Caco-2 (cell line): Measurements from ENCODE around the gene RIN3. TPM values are rescaled to one million over a fixed set of nuclear protein-coding genes. Genes with fewer than 3 reads are reported as not detected.

ENCODE experiments used
- BruUV-seq: library from RNA; stranded (reverse); fragments of 400-500 nt; replicated peaks from 2 replicates; lab custom pipeline; 2021; lab: Mats Ljungman, UMichigan
- CTCF ChIA-PET: fragments of 300-600 bp; sonication (Branson Sonifier 250); formaldehyde crosslinking; loops from one replicate; lab custom pipeline; 2022; ENCODE audit warnings: antibody characterized with exemption; lab: Charles Lee
- POLR2A ChIA-PET: fragments of 300-600 bp; sonication (Branson Sonifier 250); formaldehyde crosslinking; loops from one replicate; lab custom pipeline; 2022; ENCODE audit warnings: antibody characterized with exemption; lab: Charles Lee
- DNase-seq, 2 experiments: peaks; one replicate each; pipeline versions ENCODE4 v3.0.0 to v3.0.0-alpha.2; 2020 to 2022
- H3K27me3 ChIP-seq: replicated peaks from 2 replicates; pipeline ENCODE4 v1.6.0; 2011; ENCODE audit warnings: low read length; ENCODE audit not compliant: control insufficient read depth, insufficient read depth
- H3K36me3 ChIP-seq: 2 replicates; pipeline ENCODE4 v1.5.1; 2011; ENCODE audit warnings: low read length; ENCODE audit not compliant: control insufficient read depth, insufficient read depth
- H3K4me1 ChIP-seq: fragments of 250-450 bp; sonication (Bioruptor Pico); 2 replicates; pipeline ENCODE4 v1.5.1; 2020; ENCODE audit warnings: mild to moderate bottlenecking
- H3K4me3 ChIP-seq: 2 replicates; pipeline ENCODE4 v1.5.1; 2011; ENCODE audit warnings: low read depth, mild to moderate bottlenecking, control low read depth, low read length
- H3K9me3 ChIP-seq: fragments of 250-450 bp; sonication (Bioruptor Pico); 2 replicates; pipeline ENCODE4 v1.5.1; 2020; ENCODE audit warnings: mild to moderate bottlenecking, moderate library complexity
- H3K27ac Mint-ChIP-seq: one replicate; pipeline ENCODE4 v1.8.0; 2022; ENCODE audit warnings: mixed read lengths; ENCODE audit not compliant: unreplicated experiment
- H3K27me3 Mint-ChIP-seq: one replicate; pipeline ENCODE4 v1.8.0; 2022; ENCODE audit warnings: mixed read lengths; ENCODE audit not compliant: insufficient read depth, unreplicated experiment
- H3K36me3 Mint-ChIP-seq: one replicate; pipeline ENCODE4 v1.8.0; 2022; ENCODE audit warnings: mild to moderate bottlenecking, mixed read lengths; ENCODE audit not compliant: insufficient read depth, unreplicated experiment
- H3K4me1 Mint-ChIP-seq: one replicate; pipeline ENCODE4 v1.8.0; 2022; ENCODE audit warnings: low read depth, mixed read lengths; ENCODE audit not compliant: unreplicated experiment
- H3K4me3 Mint-ChIP-seq: one replicate; pipeline ENCODE4 v1.8.0; 2022; ENCODE audit warnings: mild to moderate bottlenecking, moderate library complexity, mixed read lengths; ENCODE audit not compliant: unreplicated experiment
- H3K9me3 Mint-ChIP-seq: one replicate; pipeline ENCODE4 v1.8.0; 2022; ENCODE audit warnings: mixed read lengths; ENCODE audit not compliant: unreplicated experiment
- intact Hi-C: fragments of 100-400 bp; cut with micrococcal nuclease; formaldehyde crosslinking; loops from one replicate; pipeline ENCODE4 v1.10.0; 2022; ENCODE audit not compliant: unreplicated experiment
- total RNA-seq: library from RNA; stranded (reverse); gene quantifications from 2 replicates; pipeline ENCODE4 v1.2.3, GENCODE V29; 2022
- TF ChIP-seq, protein P1 (sequence below), 2 experiments: fragments of 200-600 bp in 1 of 2; IDR thresholded peaks; 1 replicate in 1 of 2; 2 replicates in 1 of 2; pipeline versions ENCODE4 v1.5.1 to v1.8.0; 2011 to 2022; ENCODE audit warnings: antibody characterized with exemption in 1 of 2, control low read depth in 1 of 2, inconsistent platforms in 1 of 2, low read depth in 1 of 2, low read length in 1 of 2, mild to moderate bottlenecking in 1 of 2, moderate library complexity in 1 of 2; ENCODE audit not compliant: insufficient read depth in 1 of 2, severe bottlenecking in 1 of 2, unreplicated experiment in 1 of 2

The RIN3 gene
- total RNA-seq, 1 experiment from 2014 or later: 20.7 TPM

DNA sequence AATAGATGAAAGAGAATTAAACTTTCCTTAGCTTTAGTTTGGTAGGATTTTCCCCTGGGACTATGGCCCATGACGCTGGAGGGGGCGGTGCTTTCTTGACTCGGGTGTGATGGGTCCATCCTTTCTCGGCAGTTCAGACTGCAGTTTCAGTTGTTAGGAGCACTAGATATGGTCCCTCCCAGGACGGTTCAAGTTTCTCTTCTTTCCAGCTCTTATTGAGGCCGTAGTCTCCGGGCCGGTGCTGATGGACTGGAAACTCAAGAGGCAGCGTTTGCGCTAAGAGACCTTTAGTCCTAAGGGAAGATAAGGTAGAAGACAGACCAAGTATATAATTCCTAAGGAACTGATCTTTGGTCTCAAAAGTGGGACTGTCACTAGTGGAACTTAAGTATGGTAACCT is 111.2 kb downstream of the RIN3 start:
- intact Hi-C loops: no loop called here
- peaks cover 64% of the 10 kb centered on the region for H3K9me3 Mint-ChIP-seq

DNA sequence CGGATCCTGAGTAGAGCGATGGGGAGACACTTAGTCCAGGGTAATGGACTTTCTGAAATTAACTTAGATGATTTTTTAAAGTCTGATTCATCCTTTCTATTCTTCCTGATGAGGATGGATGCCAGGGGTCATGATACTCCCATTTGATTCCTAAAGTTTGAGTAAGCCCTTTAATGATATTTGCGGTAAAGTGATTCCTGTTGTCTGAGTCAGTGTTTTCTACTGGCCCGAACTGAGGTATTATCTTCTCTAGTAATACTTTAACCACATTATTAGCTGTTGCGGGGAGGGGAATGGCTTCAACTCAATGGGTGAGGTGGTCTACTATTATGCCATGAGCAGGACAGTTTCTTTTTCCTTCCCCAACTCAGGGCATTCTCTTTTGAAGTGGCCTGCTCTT is 111.6 kb downstream of the RIN3 start:
- Mint-ChIP-seq H3K9me3 (peaks cover 64% of the 10 kb centered on the region), H3K36me3 (peaks cover 18% of the 10 kb centered on the region), H3K27me3 (no peaks in the 10 kb centered on the region), H3K4me1 (peaks cover 9% of the 10 kb centered on the region), H3K27ac (no peak overlapping the region), H3K4me3 (no peak overlapping the region)
- ChIA-PET CTCF (no interaction called here), POLR2A (no interaction called here)
- DNase-seq: no peak
- no TSS peak for BruUV-seq
- TF ChIP-seq, protein P1, sequence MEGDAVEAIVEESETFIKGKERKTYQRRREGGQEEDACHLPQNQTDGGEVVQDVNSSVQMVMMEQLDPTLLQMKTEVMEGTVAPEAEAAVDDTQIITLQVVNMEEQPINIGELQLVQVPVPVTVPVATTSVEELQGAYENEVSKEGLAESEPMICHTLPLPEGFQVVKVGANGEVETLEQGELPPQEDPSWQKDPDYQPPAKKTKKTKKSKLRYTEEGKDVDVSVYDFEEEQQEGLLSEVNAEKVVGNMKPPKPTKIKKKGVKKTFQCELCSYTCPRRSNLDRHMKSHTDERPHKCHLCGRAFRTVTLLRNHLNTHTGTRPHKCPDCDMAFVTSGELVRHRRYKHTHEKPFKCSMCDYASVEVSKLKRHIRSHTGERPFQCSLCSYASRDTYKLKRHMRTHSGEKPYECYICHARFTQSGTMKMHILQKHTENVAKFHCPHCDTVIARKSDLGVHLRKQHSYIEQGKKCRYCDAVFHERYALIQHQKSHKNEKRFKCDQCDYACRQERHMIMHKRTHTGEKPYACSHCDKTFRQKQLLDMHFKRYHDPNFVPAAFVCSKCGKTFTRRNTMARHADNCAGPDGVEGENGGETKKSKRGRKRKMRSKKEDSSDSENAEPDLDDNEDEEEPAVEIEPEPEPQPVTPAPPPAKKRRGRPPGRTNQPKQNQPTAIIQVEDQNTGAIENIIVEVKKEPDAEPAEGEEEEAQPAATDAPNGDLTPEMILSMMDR (IDR thresholded peaks at IDR 0.05; ENCODE audit: insufficient read depth in 1 of 2, low read depth in 1 of 2, low read length in 1 of 2, severe bottlenecking in 1 of 2, unreplicated experiment in 1 of 2): no peak
- Histone ChIP-seq H3K4me1 (no peaks in the 10 kb centered on the region), H3K9me3 (peaks cover 11% of the 10 kb centered on the region), H3K36me3 (no peaks in the 10 kb centered on the region), H3K27me3 (no peaks in the 10 kb centered on the region), H3K4me3 (no peak overlapping the region)
- intact Hi-C loops: no loop called here

More for the DNA sequence above, 111.2 kb downstream of the RIN3 start:
- DNase-seq: no peak
- TF ChIP-seq, protein P1 (IDR thresholded peaks at IDR 0.05; ENCODE audit: insufficient read depth in 1 of 2, low read depth in 1 of 2, low read length in 1 of 2, severe bottlenecking in 1 of 2, unreplicated experiment in 1 of 2): no peak
- no TSS peak for BruUV-seq
- peaks cover 18% of the 10 kb centered on the region for H3K36me3 Mint-ChIP-seq
- H3K4me3 Mint-ChIP-seq: no peak overlapping the region
- Histone ChIP-seq H3K9me3 (peaks cover 11% of the 10 kb centered on the region), H3K36me3 (no peaks in the 10 kb centered on the region), H3K27me3 (no peaks in the 10 kb centered on the region), H3K4me1 (no peaks in the 10 kb centered on the region), H3K4me3 (no peak overlapping the region)
- no peaks in the 10 kb centered on the region for H3K27me3 Mint-ChIP-seq
- POLR2A ChIA-PET: no interaction called here
- CTCF ChIA-PET: no interaction called here
- no peak overlapping the region for H3K27ac Mint-ChIP-seq
- peaks cover 9% of the 10 kb centered on the region for H3K4me1 Mint-ChIP-seq

DNA sequence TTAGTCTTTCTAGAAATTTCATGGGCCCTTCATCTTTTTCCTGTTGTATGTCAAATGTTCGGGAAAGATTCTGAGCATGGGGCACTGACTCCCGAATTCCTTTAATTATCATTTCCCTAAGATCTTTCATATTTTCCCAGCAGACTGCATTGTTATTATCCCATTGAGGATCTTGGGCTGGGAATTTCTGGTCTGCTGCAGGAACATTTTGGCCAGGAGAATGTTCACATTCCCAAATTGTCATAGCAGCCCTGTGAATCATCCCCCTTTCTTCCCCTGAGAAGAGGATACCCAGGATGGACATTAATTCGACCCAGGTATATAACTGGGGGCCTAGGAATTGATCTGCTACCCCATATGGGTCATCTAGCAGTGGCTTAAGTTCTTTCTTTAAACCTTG is 112.5 kb downstream of the RIN3 start:
- peaks cover 17% of the 10 kb centered on the region for H3K36me3 Mint-ChIP-seq
- DNase-seq: no peak
- ChIA-PET CTCF (no interaction called here), POLR2A (no interaction called here)
- H3K36me3 ChIP-seq: no peaks in the 10 kb centered on the region
- H3K9me3 ChIP-seq: peaks cover 11% of the 10 kb centered on the region
- H3K4me3 ChIP-seq: no peak overlapping the region
- no peaks in the 10 kb centered on the region for H3K27me3 Mint-ChIP-seq
- H3K4me1 Mint-ChIP-seq: peaks cover 9% of the 10 kb centered on the region
- H3K4me1 ChIP-seq: no peaks in the 10 kb centered on the region
- peaks cover 61% of the 10 kb centered on the region for H3K9me3 Mint-ChIP-seq
- TF ChIP-seq, protein P1 (IDR thresholded peaks at IDR 0.05; ENCODE audit: insufficient read depth in 1 of 2, low read depth in 1 of 2, low read length in 1 of 2, severe bottlenecking in 1 of 2, unreplicated experiment in 1 of 2): no peak
- no peak overlapping the region for H3K27ac Mint-ChIP-seq
- BruUV-seq: no TSS peak
- H3K27me3 ChIP-seq: no peaks in the 10 kb centered on the region
- intact Hi-C loops: no loop called here
- H3K4me3 Mint-ChIP-seq: no peak overlapping the region
